Effector memory CD8-positive, alpha-beta T cell (primary cell): Measurements from ENCODE around the gene SUMO2.
"Not testable (repeated sequence)": the region's sequence is repeated elsewhere in the genome, so short reads cannot be mapped to it uniquely, and the experiment has no call there.

Experiments
- ATAC-seq: fragments of 150-1000 bp; cut with Tn5 transposase; replicated peaks from 2 replicates; pipeline ENCODE4 v1.10.0; 2021; ENCODE audit warnings: mild to moderate bottlenecking, moderate library complexity
- DNase-seq, 3 experiments: peaks; one replicate each; pipeline ENCODE4 v3.0.0; 2021
- H3K27ac Mint-ChIP-seq, 2 donors: one replicate each; pipeline ENCODE4 v1.8.0; 2022; ENCODE audit warnings: mild to moderate bottlenecking in 2 of 2, mixed read lengths in 2 of 2, moderate library complexity in 2 of 2
- H3K27me3 Mint-ChIP-seq, 2 donors: one replicate each; pipeline ENCODE4 v1.8.0; 2022; ENCODE audit warnings: mixed read lengths in 2 of 2
- H3K36me3 Mint-ChIP-seq: one replicate; pipeline ENCODE4 v1.8.0; 2022; ENCODE audit warnings: mild to moderate bottlenecking, moderate library complexity, mixed read lengths; ENCODE audit not compliant: insufficient read depth
- H3K4me1 Mint-ChIP-seq, 2 donors: one replicate each; pipeline ENCODE4 v1.8.0; 2022; ENCODE audit warnings: low read depth in 2 of 2, mixed read lengths in 2 of 2
- H3K4me3 Mint-ChIP-seq, 2 donors: one replicate each; pipeline ENCODE4 v1.8.0; 2022; ENCODE audit warnings: mild to moderate bottlenecking in 2 of 2, mixed read lengths in 2 of 2, moderate library complexity in 2 of 2
- H3K9me3 Mint-ChIP-seq, 2 donors: one replicate each; pipeline ENCODE4 v1.8.0; 2022; ENCODE audit warnings: mixed read lengths in 2 of 2
- total RNA-seq, 9 experiments: gene quantifications; one replicate each; lab custom pipeline; 2026; lab: John Stamatoyannopoulos, UW

SUMO2 gene
- total RNA-seq = 48.7 to 170 (median 119) reads per million in 9 experiments

- peak; percentile 91 to 96 (median 93) for DNase-seq
- ATAC-seq = peak; percentile 80
- H3K27me3 Mint-ChIP-seq = no peaks in the 10 kb centered on the region
- peaks cover 58% of the 10 kb centered on the region for H3K36me3 Mint-ChIP-seq
- H3K27ac Mint-ChIP-seq = peak within 1 kb of the TSS; percentile 93 to 94
- peaks cover 22 to 33% of the 10 kb centered on the region in 2 donors for H3K4me1 Mint-ChIP-seq
- H3K9me3 Mint-ChIP-seq = peaks cover 0 to 7% of the 10 kb centered on the region in 2 donors
- peak within 1 kb of the TSS; percentile 85 to 89 for H3K4me3 Mint-ChIP-seq
These were observed at the start of gene SUMO2 for GRCh38 chr17:75182569-75183436. TSS of gene SUMO2 (minus strand) at chr17:75182959. CDS start at chr17:75182834, 125 bp downstream.

- H3K9me3 Mint-ChIP-seq = no peaks in the 10 kb centered on the region
- H3K36me3 Mint-ChIP-seq = peaks cover 74% of the 10 kb centered on the region
- H3K4me1 Mint-ChIP-seq = no peaks in the 10 kb centered on the region
- no peak overlapping the region for H3K27ac Mint-ChIP-seq
- H3K27me3 Mint-ChIP-seq = no peaks in the 10 kb centered on the region
- DNase-seq (no peak), ATAC-seq (no peak)
- no peak overlapping the region for H3K4me3 Mint-ChIP-seq
These were observed 49.1 kb upstream of the SUMO2 start for GRCh38 chr17:75231741-75232464.

GRCh38 chr17:75231071-75231470, 48.3 kb upstream of the SUMO2 start:
- H3K36me3 Mint-ChIP-seq = peaks cover 67% of the 10 kb centered on the region
- no peak overlapping the region for H3K4me3 Mint-ChIP-seq
- H3K27ac Mint-ChIP-seq = no peak overlapping the region
- no peak for ATAC-seq
- H3K9me3 Mint-ChIP-seq = no peaks in the 10 kb centered on the region
- H3K27me3 Mint-ChIP-seq = no peaks in the 10 kb centered on the region
- DNase-seq = no peak
- H3K4me1 Mint-ChIP-seq = no peaks in the 10 kb centered on the region

- H3K27ac Mint-ChIP-seq = peak overlapping the region in 1 of 2 donors; percentile 17
- no peak for ATAC-seq
These were observed 46.1 kb upstream of the SUMO2 start for GRCh38 chr17:75228847-75229246.

GRCh38 chr17:75228305-75228704, 45.5 kb upstream of the SUMO2 start:
- Mint-ChIP-seq H3K27ac (no peak overlapping the region), H3K4me1 (no peaks in the 10 kb centered on the region), H3K27me3 (no peaks in the 10 kb centered on the region), H3K36me3 (peaks cover 45% of the 10 kb centered on the region), H3K9me3 (no peaks in the 10 kb centered on the region), H3K4me3 (no peak overlapping the region)
- ATAC-seq = no peak
- no peak for DNase-seq

More at GRCh38 chr17:75228847-75229246, 46.1 kb upstream of the SUMO2 start:
- Mint-ChIP-seq H3K4me1 (no peaks in the 10 kb centered on the region), H3K36me3 (peaks cover 45% of the 10 kb centered on the region), H3K27me3 (no peaks in the 10 kb centered on the region), H3K4me3 (no peak overlapping the region), H3K9me3 (no peaks in the 10 kb centered on the region)
- DNase-seq = no peak

- Mint-ChIP-seq H3K27me3 (no peaks in the 10 kb centered on the region), H3K36me3 (peaks cover 45% of the 10 kb centered on the region), H3K27ac (no peak overlapping the region), H3K4me3 (no peak overlapping the region), H3K4me1 (no peaks in the 10 kb centered on the region), H3K9me3 (no peaks in the 10 kb centered on the region)
- no peak for DNase-seq
- ATAC-seq = no peak
These were observed 45.0 kb upstream of the SUMO2 start for GRCh38 chr17:75227729-75228128.

GRCh38 chr17:75225016-75225415, 42.3 kb upstream of the SUMO2 start:
- DNase-seq (no peak), ATAC-seq (no peak)
- Mint-ChIP-seq H3K36me3 (peaks cover 41% of the 10 kb centered on the region), H3K4me3 (no peak overlapping the region), H3K27ac (peak overlapping the region; percentile 20 to 52), H3K4me1 (peaks cover 2 to 4% of the 10 kb centered on the region in 2 donors), H3K27me3 (no peaks in the 10 kb centered on the region), H3K9me3 (no peaks in the 10 kb centered on the region)

GRCh38 chr17:75219815-75220214, 37.1 kb upstream of the SUMO2 start:
- H3K36me3 Mint-ChIP-seq = peaks cover 64% of the 10 kb centered on the region
- no peak overlapping the region for H3K27ac Mint-ChIP-seq
- ATAC-seq = no peak
- no peak overlapping the region for H3K4me3 Mint-ChIP-seq
- no peak for DNase-seq
- H3K27me3 Mint-ChIP-seq = no peaks in the 10 kb centered on the region
- H3K4me1 Mint-ChIP-seq = peaks cover 4% of the 10 kb centered on the region in 2 donors
- no peaks in the 10 kb centered on the region for H3K9me3 Mint-ChIP-seq

- H3K4me1 Mint-ChIP-seq = peaks cover 4% of the 10 kb centered on the region in 2 donors
- H3K36me3 Mint-ChIP-seq = peaks cover 80% of the 10 kb centered on the region
- no peaks in the 10 kb centered on the region for H3K9me3 Mint-ChIP-seq
- H3K27ac Mint-ChIP-seq = no peak overlapping the region
- no peaks in the 10 kb centered on the region for H3K27me3 Mint-ChIP-seq
- H3K4me3 Mint-ChIP-seq = no peak overlapping the region
- ATAC-seq (no peak), DNase-seq (no peak)
These were observed 35.4 kb upstream of the SUMO2 start for GRCh38 chr17:75218131-75218530.

GRCh38 chr17:75209061-75209460, 26.3 kb upstream of the SUMO2 start:
- Mint-ChIP-seq H3K27me3 (no peaks in the 10 kb centered on the region), H3K36me3 (peaks cover 81% of the 10 kb centered on the region), H3K27ac (no peak overlapping the region), H3K4me1 (peaks cover 12 to 17% of the 10 kb centered on the region in 2 donors), H3K9me3 (no peaks in the 10 kb centered on the region), H3K4me3 (no peak overlapping the region)
- ATAC-seq (no peak), DNase-seq (no peak)

- peak overlapping the region in 1 of 2 donors; percentile 95 for H3K4me3 Mint-ChIP-seq
- no peak for ATAC-seq
- H3K27ac Mint-ChIP-seq = no peak overlapping the region
- no peaks in the 10 kb centered on the region for H3K9me3 Mint-ChIP-seq
- no peaks in the 10 kb centered on the region for H3K27me3 Mint-ChIP-seq
- peaks cover 72% of the 10 kb centered on the region for H3K36me3 Mint-ChIP-seq
- peaks cover 12 to 17% of the 10 kb centered on the region in 2 donors for H3K4me1 Mint-ChIP-seq
- no peak for DNase-seq
These were observed 25.4 kb upstream of the SUMO2 start for GRCh38 chr17:75208161-75208560.

- no peaks in the 10 kb centered on the region for H3K9me3 Mint-ChIP-seq
- H3K4me1 Mint-ChIP-seq = peaks cover 12 to 17% of the 10 kb centered on the region in 2 donors
- no peaks in the 10 kb centered on the region for H3K27me3 Mint-ChIP-seq
- peaks cover 68% of the 10 kb centered on the region for H3K36me3 Mint-ChIP-seq
- ATAC-seq (no peak), DNase-seq (no peak)
- H3K27ac Mint-ChIP-seq = no peak overlapping the region
- H3K4me3 Mint-ChIP-seq = peak overlapping the region in 1 of 2 donors; percentile 95
These were observed 25.0 kb upstream of the SUMO2 start for GRCh38 chr17:75207760-75208159.

- H3K36me3 Mint-ChIP-seq = peaks cover 60% of the 10 kb centered on the region
- not testable (repeated sequence) for ATAC-seq, H3K9me3 Mint-ChIP-seq, DNase-seq, H3K27me3 Mint-ChIP-seq
- peak overlapping the region; percentile 94 to 95 for H3K4me3 Mint-ChIP-seq
- peak overlapping the region in 1 of 2 donors; percentile 99 for H3K27ac Mint-ChIP-seq
- H3K4me1 Mint-ChIP-seq = peaks cover 12 to 17% of the 10 kb centered on the region in 2 donors
These were observed 24.3 kb upstream of the SUMO2 start for GRCh38 chr17:75207050-75207407.
